Mucosa of stomach (tissue), 1 donor: ENCODE data around the gene CSPG5.

Source experiments
- H3K27me3 ChIP-seq: one replicate; pipeline ENCODE4 v1.7.0; 2013; ENCODE audit warnings: mild to moderate bottlenecking, low read length; ENCODE audit not compliant: control insufficient read depth, insufficient read depth
- H3K36me3 ChIP-seq: one replicate; pipeline ENCODE4 v1.7.0; 2013; ENCODE audit warnings: low read length; ENCODE audit not compliant: control insufficient read depth, insufficient read depth
- H3K4me1 ChIP-seq: one replicate; pipeline ENCODE4 v1.7.0; 2013; ENCODE audit warnings: mild to moderate bottlenecking, low read length; ENCODE audit not compliant: control insufficient read depth, insufficient read depth
- H3K4me3 ChIP-seq: one replicate; pipeline ENCODE4 v1.7.0; 2013; ENCODE audit warnings: low read length
- H3K9ac ChIP-seq: one replicate; pipeline ENCODE4 v1.7.0; 2013; ENCODE audit warnings: mild to moderate bottlenecking, low read length, moderate library complexity
- H3K9me3 ChIP-seq: one replicate; pipeline ENCODE4 v1.7.0; 2013; ENCODE audit warnings: mild to moderate bottlenecking, low read length, moderate library complexity; ENCODE audit not compliant: control insufficient read depth
- donor health status: Pancreatic carcinoma.

The CSPG5 gene

GRCh38 chr3:47527952-47528725 lies 50.5 kb downstream of the CSPG5 start:
- H3K36me3 ChIP-seq = no peaks in the 10 kb centered on the region
- no peak overlapping the region for H3K4me3 ChIP-seq
- no peaks in the 10 kb centered on the region for H3K9me3 ChIP-seq
- no peak overlapping the region for H3K9ac ChIP-seq
- H3K4me1 ChIP-seq = no peaks in the 10 kb centered on the region
- H3K27me3 ChIP-seq = no peaks in the 10 kb centered on the region

GRCh38 chr3:47525617-47526016 lies 53.0 kb downstream of the CSPG5 start:
- H3K27me3 ChIP-seq = no peaks in the 10 kb centered on the region
- no peak overlapping the region for H3K9ac ChIP-seq
- no peak overlapping the region for H3K4me3 ChIP-seq
- no peaks in the 10 kb centered on the region for H3K9me3 ChIP-seq
- peaks cover 7% of the 10 kb centered on the region for H3K4me1 ChIP-seq
- H3K36me3 ChIP-seq = no peaks in the 10 kb centered on the region

- H3K9ac ChIP-seq = no peak overlapping the region
- no peaks in the 10 kb centered on the region for H3K9me3 ChIP-seq
- H3K27me3 ChIP-seq = no peaks in the 10 kb centered on the region
- peaks cover 7% of the 10 kb centered on the region for H3K4me1 ChIP-seq
- H3K36me3 ChIP-seq = no peaks in the 10 kb centered on the region
- no peak overlapping the region for H3K4me3 ChIP-seq
Measured at GRCh38 chr3:47523310-47524073, 55.2 kb downstream of the CSPG5 start.

- no peak overlapping the region for H3K9ac ChIP-seq
- no peaks in the 10 kb centered on the region for H3K36me3 ChIP-seq
Measured at GRCh38 chr3:47522082-47522987, 56.3 kb downstream of the CSPG5 start.

GRCh38 chr3:47520756-47521155 lies 57.9 kb downstream of the CSPG5 start:
- H3K27me3 ChIP-seq = no peaks in the 10 kb centered on the region
- H3K9ac ChIP-seq = no peak overlapping the region
- no peaks in the 10 kb centered on the region for H3K9me3 ChIP-seq
- peaks cover 7% of the 10 kb centered on the region for H3K4me1 ChIP-seq
- no peak overlapping the region for H3K4me3 ChIP-seq
- no peaks in the 10 kb centered on the region for H3K36me3 ChIP-seq

More at GRCh38 chr3:47522082-47522987, 56.3 kb downstream of the CSPG5 start:
- peaks cover 7% of the 10 kb centered on the region for H3K4me1 ChIP-seq
- H3K4me3 ChIP-seq = no peak overlapping the region
- no peaks in the 10 kb centered on the region for H3K9me3 ChIP-seq
- no peaks in the 10 kb centered on the region for H3K27me3 ChIP-seq

- H3K9ac ChIP-seq = no peak overlapping the region
- no peaks in the 10 kb centered on the region for H3K36me3 ChIP-seq
- no peaks in the 10 kb centered on the region for H3K9me3 ChIP-seq
- H3K4me1 ChIP-seq = peaks cover 7% of the 10 kb centered on the region
- no peak overlapping the region for H3K4me3 ChIP-seq
- no peaks in the 10 kb centered on the region for H3K27me3 ChIP-seq
Measured at GRCh38 chr3:47517937-47518336, 60.7 kb downstream of the CSPG5 start.

- Histone ChIP-seq H3K27me3 (no peaks in the 10 kb centered on the region), H3K9me3 (no peaks in the 10 kb centered on the region), H3K4me3 (no peak overlapping the region), H3K4me1 (no peaks in the 10 kb centered on the region), H3K36me3 (no peaks in the 10 kb centered on the region), H3K9ac (no peak overlapping the region)
Measured at GRCh38 chr3:47515864-47516319, 62.8 kb downstream of the CSPG5 start.

GRCh38 chr3:47515100-47515499 lies 63.6 kb downstream of the CSPG5 start:
- H3K4me1 ChIP-seq = no peaks in the 10 kb centered on the region
- no peak overlapping the region for H3K9ac ChIP-seq
- no peaks in the 10 kb centered on the region for H3K36me3 ChIP-seq
- no peaks in the 10 kb centered on the region for H3K9me3 ChIP-seq
- H3K27me3 ChIP-seq = no peaks in the 10 kb centered on the region
- no peak overlapping the region for H3K4me3 ChIP-seq

- H3K9ac ChIP-seq = peak within 1 kb of the TSS; percentile 69
- H3K36me3 ChIP-seq = no peaks in the 10 kb centered on the region
- H3K9me3 ChIP-seq = no peaks in the 10 kb centered on the region
- H3K4me1 ChIP-seq = no peaks in the 10 kb centered on the region
- H3K27me3 ChIP-seq = no peaks in the 10 kb centered on the region
- H3K4me3 ChIP-seq = peak within 1 kb of the TSS; percentile 97
Measured at GRCh38 chr3:47513125-47513929, 65.3 kb downstream of the CSPG5 start, which contains the start of gene ELP6. TSS of gene ELP6 (minus strand) at chr3:47513712. CDS start at chr3:47513590, 122 bp downstream.

- Histone ChIP-seq H3K9ac (peak overlapping the region; percentile 69), H3K4me3 (peak overlapping the region; percentile 97), H3K9me3 (no peaks in the 10 kb centered on the region), H3K36me3 (no peaks in the 10 kb centered on the region), H3K27me3 (no peaks in the 10 kb centered on the region), H3K4me1 (no peaks in the 10 kb centered on the region)
Measured at GRCh38 chr3:47512416-47513124, 66.1 kb downstream of the CSPG5 start.
